ENCODE results near the gene TAS2R50. TPM values are rescaled to one million over a fixed set of nuclear protein-coding genes. Genes with fewer than 3 reads are reported as not detected.

Gene TAS2R50
- total RNA-seq, 1 donor from 2014 or later: 2.1 TPM

- H3K36me3 ChIP-seq (ENCODE audit: control insufficient read depth, insufficient read depth, low read length): no peaks in the 10 kb centered on the region
- no peak for TF ChIP-seq CTCF (IDR thresholded peaks at IDR 0.05; ENCODE audit: insufficient read depth, low read length, severe bottlenecking)
- FAIRE-seq: no peak
- H3K27me3 ChIP-seq (ENCODE audit: control insufficient read depth, insufficient read depth, low read length): no peaks in the 10 kb centered on the region
- DNase-seq (ENCODE audit: low read depth): no peak
- H3K4me3 ChIP-seq (ENCODE audit: low read depth, low read length): no peak overlapping the region
These were observed 2.4 kb upstream of the TAS2R50 start for GRCh38 chr12:10989107-10989506.

GRCh38 chr12:10982244-10982643 lies 4.5 kb downstream of the TAS2R50 start:
- TF ChIP-seq CTCF (IDR thresholded peaks at IDR 0.05; ENCODE audit: insufficient read depth, low read length, severe bottlenecking): no peak

GRCh38 chr12:10974965-10975364 lies 11.7 kb downstream of the TAS2R50 start:
- Histone ChIP-seq H3K4me3 (ENCODE audit: low read depth, low read length) (no peak overlapping the region), H3K36me3 (ENCODE audit: control insufficient read depth, insufficient read depth, low read length) (no peaks in the 10 kb centered on the region), H3K27me3 (ENCODE audit: control insufficient read depth, insufficient read depth, low read length) (no peaks in the 10 kb centered on the region)
- FAIRE-seq (no peak), DNase-seq (ENCODE audit: low read depth) (no peak)
- no peak for TF ChIP-seq CTCF (IDR thresholded peaks at IDR 0.05; ENCODE audit: insufficient read depth, low read length, severe bottlenecking)

More at GRCh38 chr12:10982244-10982643, 4.5 kb downstream of the TAS2R50 start:
- DNase-seq (ENCODE audit: low read depth) (no peak), FAIRE-seq (no peak)
- Histone ChIP-seq H3K27me3 (ENCODE audit: control insufficient read depth, insufficient read depth, low read length) (no peaks in the 10 kb centered on the region), H3K36me3 (ENCODE audit: control insufficient read depth, insufficient read depth, low read length) (no peaks in the 10 kb centered on the region), H3K4me3 (ENCODE audit: low read depth, low read length) (no peak overlapping the region)

- no peak for TF ChIP-seq CTCF (IDR thresholded peaks at IDR 0.05; ENCODE audit: insufficient read depth, low read length, severe bottlenecking)
- peak; percentile 33 for DNase-seq (ENCODE audit: low read depth)
- Histone ChIP-seq H3K27me3 (ENCODE audit: control insufficient read depth, insufficient read depth, low read length) (no peaks in the 10 kb centered on the region), H3K36me3 (ENCODE audit: control insufficient read depth, insufficient read depth, low read length) (no peaks in the 10 kb centered on the region), H3K4me3 (ENCODE audit: low read depth, low read length) (no peak overlapping the region)
- no peak for FAIRE-seq
These were observed 17.8 kb downstream of the TAS2R50 start for GRCh38 chr12:10968765-10969456.

GRCh38 chr12:10967409-10967808 lies 19.3 kb downstream of the TAS2R50 start:
- H3K4me3 ChIP-seq (ENCODE audit: low read depth, low read length): no peak overlapping the region
- no peaks in the 10 kb centered on the region for H3K36me3 ChIP-seq (ENCODE audit: control insufficient read depth, insufficient read depth, low read length)
- H3K27me3 ChIP-seq (ENCODE audit: control insufficient read depth, insufficient read depth, low read length): no peaks in the 10 kb centered on the region
- TF ChIP-seq CTCF (IDR thresholded peaks at IDR 0.05; ENCODE audit: insufficient read depth, low read length, severe bottlenecking): no peak
- no peak for FAIRE-seq
- peak; percentile 37 for DNase-seq (ENCODE audit: low read depth)

- no peak for FAIRE-seq
These were observed 20.4 kb downstream of the TAS2R50 start for GRCh38 chr12:10966314-10966713.

More at GRCh38 chr12:10966314-10966713, 20.4 kb downstream of the TAS2R50 start:
- no peak for TF ChIP-seq CTCF (IDR thresholded peaks at IDR 0.05; ENCODE audit: insufficient read depth, low read length, severe bottlenecking)
- H3K27me3 ChIP-seq (ENCODE audit: control insufficient read depth, insufficient read depth, low read length): no peaks in the 10 kb centered on the region
- H3K36me3 ChIP-seq (ENCODE audit: control insufficient read depth, insufficient read depth, low read length): no peaks in the 10 kb centered on the region
- DNase-seq (ENCODE audit: low read depth): no peak
- H3K4me3 ChIP-seq (ENCODE audit: low read depth, low read length): no peak overlapping the region

Data from bronchial epithelial cell (primary cell).